Dendritic cell treated with granulocyte-macrophage colony-stimulating factor and Interleukin-4, amounts not matched to agents 40 ng/mL and 50 ng/mL, for 4 days (primary cell): Measurements from ENCODE around the gene GNAI1.
"Not testable (repeated sequence)": the region's sequence is repeated elsewhere in the genome, so short reads cannot be mapped to it uniquely, and the experiment has no call there.

ENCODE experiments used
- H3K27ac Mint-ChIP-seq: one replicate; pipeline ENCODE4 v1.8.0; 2022; ENCODE audit warnings: mild to moderate bottlenecking, mixed read lengths
- H3K27me3 Mint-ChIP-seq: one replicate; pipeline ENCODE4 v1.8.0; 2022; ENCODE audit warnings: mild to moderate bottlenecking, mixed read lengths
- H3K36me3 Mint-ChIP-seq: one replicate; pipeline ENCODE4 v1.8.0; 2022; ENCODE audit warnings: low read depth, mixed read lengths
- H3K4me1 Mint-ChIP-seq: one replicate; pipeline ENCODE4 v1.8.0; 2022; ENCODE audit warnings: low read depth, mixed read lengths
- H3K4me3 Mint-ChIP-seq: one replicate; pipeline ENCODE4 v1.8.0; 2022; ENCODE audit warnings: mild to moderate bottlenecking, moderate library complexity, mixed read lengths
- H3K9me3 Mint-ChIP-seq: one replicate; pipeline ENCODE4 v1.8.0; 2022; ENCODE audit warnings: mixed read lengths
- intact Hi-C: fragments of 100-400 bp; cut with micrococcal nuclease; formaldehyde crosslinking; loops from one replicate; pipeline ENCODE4 v1.15.0; 2022

The GNAI1 gene

GRCh38 chr7:80139236-80139635, 4.6 kb downstream of the GNAI1 start:
- H3K36me3 Mint-ChIP-seq = no peaks in the 10 kb centered on the region
- no peak overlapping the region for H3K4me3 Mint-ChIP-seq
- intact Hi-C loops = no loop called here
- H3K27me3 Mint-ChIP-seq = peaks cover 34% of the 10 kb centered on the region
- H3K27ac Mint-ChIP-seq = no peak overlapping the region
- no peaks in the 10 kb centered on the region for H3K9me3 Mint-ChIP-seq
- peaks cover 13% of the 10 kb centered on the region for H3K4me1 Mint-ChIP-seq

GRCh38 chr7:80140388-80140787, 5.8 kb downstream of the GNAI1 start:
- H3K36me3 Mint-ChIP-seq = no peaks in the 10 kb centered on the region
- H3K4me1 Mint-ChIP-seq = peaks cover 12% of the 10 kb centered on the region
- intact Hi-C loops = no loop called here
- H3K9me3 Mint-ChIP-seq = no peaks in the 10 kb centered on the region
- H3K27me3 Mint-ChIP-seq = peaks cover 32% of the 10 kb centered on the region
- H3K27ac Mint-ChIP-seq = no peak overlapping the region
- H3K4me3 Mint-ChIP-seq = no peak overlapping the region

- H3K4me1 Mint-ChIP-seq = peaks cover 5% of the 10 kb centered on the region
- intact Hi-C loops = no loop called here
- H3K27ac Mint-ChIP-seq = no peak overlapping the region
- H3K9me3 Mint-ChIP-seq = no peaks in the 10 kb centered on the region
- no peak overlapping the region for H3K4me3 Mint-ChIP-seq
- peaks cover 24% of the 10 kb centered on the region for H3K27me3 Mint-ChIP-seq
- H3K36me3 Mint-ChIP-seq = no peaks in the 10 kb centered on the region
Measured at GRCh38 chr7:80141376-80141775, 6.7 kb downstream of the GNAI1 start.

- Mint-ChIP-seq H3K9me3 (no peaks in the 10 kb centered on the region), H3K4me1 (no peaks in the 10 kb centered on the region), H3K4me3 (no peak overlapping the region), H3K27ac (no peak overlapping the region), H3K27me3 (peaks cover 10% of the 10 kb centered on the region), H3K36me3 (no peaks in the 10 kb centered on the region)
- intact Hi-C loops = no loop called here
Measured at GRCh38 chr7:80142853-80143580, 8.4 kb downstream of the GNAI1 start.

- intact Hi-C loops = no loop called here
- H3K27me3 Mint-ChIP-seq = no peaks in the 10 kb centered on the region
- no peaks in the 10 kb centered on the region for H3K9me3 Mint-ChIP-seq
- peaks cover 4% of the 10 kb centered on the region for H3K4me1 Mint-ChIP-seq
- no peak overlapping the region for H3K4me3 Mint-ChIP-seq
- H3K27ac Mint-ChIP-seq = no peak overlapping the region
- no peaks in the 10 kb centered on the region for H3K36me3 Mint-ChIP-seq
Measured at GRCh38 chr7:80145780-80146422, 11.3 kb downstream of the GNAI1 start.

- intact Hi-C loops = no loop called here
- H3K4me1 Mint-ChIP-seq = peaks cover 12% of the 10 kb centered on the region
- H3K27ac Mint-ChIP-seq = no peak overlapping the region
- H3K36me3 Mint-ChIP-seq = no peaks in the 10 kb centered on the region
- no peak overlapping the region for H3K4me3 Mint-ChIP-seq
- no peaks in the 10 kb centered on the region for H3K27me3 Mint-ChIP-seq
- no peaks in the 10 kb centered on the region for H3K9me3 Mint-ChIP-seq
Measured at GRCh38 chr7:80146545-80147182, 12.0 kb downstream of the GNAI1 start.

GRCh38 chr7:80147543-80148391, 13.1 kb downstream of the GNAI1 start:
- Mint-ChIP-seq H3K27ac (no peak overlapping the region), H3K27me3 (no peaks in the 10 kb centered on the region), H3K9me3 (no peaks in the 10 kb centered on the region), H3K36me3 (no peaks in the 10 kb centered on the region), H3K4me1 (peaks cover 12% of the 10 kb centered on the region), H3K4me3 (no peak overlapping the region)
- intact Hi-C loops = no loop called here

GRCh38 chr7:80150611-80151273, 16.1 kb downstream of the GNAI1 start:
- H3K4me3 Mint-ChIP-seq = no peak overlapping the region
- peaks cover 12% of the 10 kb centered on the region for H3K4me1 Mint-ChIP-seq
- no peaks in the 10 kb centered on the region for H3K9me3 Mint-ChIP-seq
- no peaks in the 10 kb centered on the region for H3K36me3 Mint-ChIP-seq
- H3K27ac Mint-ChIP-seq = no peak overlapping the region
- intact Hi-C loops = no loop called here
- H3K27me3 Mint-ChIP-seq = no peaks in the 10 kb centered on the region

GRCh38 chr7:80151274-80151665, 16.6 kb downstream of the GNAI1 start:
- Mint-ChIP-seq H3K27me3 (no peaks in the 10 kb centered on the region), H3K9me3 (no peaks in the 10 kb centered on the region), H3K4me1 (peaks cover 12% of the 10 kb centered on the region), H3K27ac (no peak overlapping the region), H3K4me3 (no peak overlapping the region), H3K36me3 (no peaks in the 10 kb centered on the region)
- intact Hi-C loops = no loop called here

GRCh38 chr7:80153446-80153845, 18.8 kb downstream of the GNAI1 start:
- no peak overlapping the region for H3K27ac Mint-ChIP-seq
- no peak overlapping the region for H3K4me3 Mint-ChIP-seq
- H3K4me1 Mint-ChIP-seq = peaks cover 12% of the 10 kb centered on the region
- no peaks in the 10 kb centered on the region for H3K27me3 Mint-ChIP-seq
- intact Hi-C loops = no loop called here
- H3K36me3 Mint-ChIP-seq = no peaks in the 10 kb centered on the region
- H3K9me3 Mint-ChIP-seq = no peaks in the 10 kb centered on the region

- intact Hi-C loops = no loop called here
- Mint-ChIP-seq H3K4me3 (no peak overlapping the region), H3K4me1 (peaks cover 12% of the 10 kb centered on the region), H3K27ac (no peak overlapping the region), H3K27me3 (no peaks in the 10 kb centered on the region), H3K36me3 (no peaks in the 10 kb centered on the region), H3K9me3 (no peaks in the 10 kb centered on the region)
Measured at GRCh38 chr7:80154656-80155333, 20.2 kb downstream of the GNAI1 start.

- H3K27ac Mint-ChIP-seq = no peak overlapping the region
- intact Hi-C loops = no loop called here
- H3K9me3 Mint-ChIP-seq = no peaks in the 10 kb centered on the region
- no peak overlapping the region for H3K4me3 Mint-ChIP-seq
- no peaks in the 10 kb centered on the region for H3K27me3 Mint-ChIP-seq
- H3K4me1 Mint-ChIP-seq = peaks cover 12% of the 10 kb centered on the region
- no peaks in the 10 kb centered on the region for H3K36me3 Mint-ChIP-seq
Measured at GRCh38 chr7:80155374-80155773, 20.7 kb downstream of the GNAI1 start.

- intact Hi-C loops, H3K27ac Mint-ChIP-seq, H3K4me3 Mint-ChIP-seq, H3K36me3 Mint-ChIP-seq, H3K27me3 Mint-ChIP-seq, H3K4me1 Mint-ChIP-seq, H3K9me3 Mint-ChIP-seq: not testable (repeated sequence)
Measured at GRCh38 chr7:80157770-80158169, 23.1 kb downstream of the GNAI1 start.
